Measurements from ENCODE around the gene TAGLN.

GRCh38 chr11:117179048-117179999, 19.8 kb upstream of the TAGLN start:
- TF ChIP-seq CTCF (IDR thresholded peaks at IDR 0.05): no peak
- TF ChIP-seq POLR2A (IDR thresholded peaks at IDR 0.05): no peak

Measured in tibial nerve (tissue), 3 donors.